HepG2 (cell line): ENCODE data around the gene SIGLEC15. TPM values are rescaled to one million over a fixed set of nuclear protein-coding genes. Genes with fewer than 3 reads are reported as not detected.
A peak's percentile ranks its signal among the peaks of the same experiment; 100 is the strongest.

ENCODE experiments used
- ATAC-seq: fragments of 200-7000 bp; cut with Tn5 transposase; 3 replicates; pipeline ENCODE4 v1.9.1; 2020; ENCODE audit warnings: mild to moderate bottlenecking, moderate library complexity
- BruUV-seq: library from RNA; stranded (reverse); fragments of 400-500 nt; replicated peaks from 2 replicates; lab custom pipeline; 2021; lab: Mats Ljungman, UMichigan
- CTCF ChIA-PET: fragments of 300-600 bp; formaldehyde crosslinking; extraction: SDS; loops from one replicate; lab custom pipeline; 2021; ENCODE audit warnings: low total read pairs, inconsistent platforms, low intra/inter-chr PET ratio; lab: Yijun Ruan, JAX
- POLR2A ChIA-PET: fragments of 350-600 bp; sonication (Branson Sonifier 250); formaldehyde crosslinking; loops from one replicate; lab custom pipeline; 2020; ENCODE audit warnings: antibody characterized with exemption, inconsistent platforms; lab: Yijun Ruan, JAX
- DNase-seq: peaks from one replicate; pipeline ENCODE4 v3.0.0-alpha.2; 2015; ENCODE audit warnings: low spot score
- FAIRE-seq: peaks from 3 replicates; lab custom pipeline; 2011; peaks lifted over from hg19 to GRCh38; lab: Jason Lieb, UNC
- H2AFZ ChIP-seq: one replicate; pipeline ENCODE4 v1.6.1; 2011; ENCODE audit warnings: low read length, inconsistent platforms
- H3K27ac ChIP-seq: fragments of 300-600 bp; 3 replicates; pipeline ENCODE4 v1.8.0; 2011; ENCODE audit warnings: mixed run types, mild to moderate bottlenecking, mixed read lengths, low read length, inconsistent platforms; ENCODE audit not compliant: insufficient read depth; ENCODE audit errors: extremely low read length
- H3K27me3 ChIP-seq, 2 experiments: fragments of 200-600 bp in 1 of 2; 2 replicates in 1 of 2; 3 replicates in 1 of 2; pipeline versions ENCODE4 v1.6.0 to v1.8.0; 2011; ENCODE audit warnings: low read length in 2 of 2, mild to moderate bottlenecking in 2 of 2, moderate library complexity in 2 of 2, inconsistent platforms in 1 of 2; ENCODE audit not compliant: insufficient read depth in 2 of 2, control insufficient read depth in 1 of 2
- H3K36me3 ChIP-seq, 2 experiments: fragments of 200-600 bp in 1 of 2; replicated peaks in 1 of 2; 2 replicates in 1 of 2; 3 replicates in 1 of 2; pipeline versions ENCODE4 v1.5.1 to v1.8.0; 2011; ENCODE audit warnings: low read length in 2 of 2, inconsistent platforms in 1 of 2; ENCODE audit not compliant: insufficient read depth in 2 of 2, control insufficient read depth in 1 of 2
- H3K4me1 ChIP-seq: 2 replicates; pipeline ENCODE4 v1.5.1; 2012; ENCODE audit warnings: low read length, inconsistent platforms; ENCODE audit not compliant: insufficient read depth
- H3K4me2 ChIP-seq: 2 replicates; pipeline ENCODE4 v1.6.0; 2011; ENCODE audit warnings: low read depth, low read length, inconsistent platforms
- H3K4me3 ChIP-seq, 3 experiments: fragments of 200-600 bp in 1 of 3; sonication (generic), shearing (Covaris generic) in 1 of 3; replicated peaks in 1 of 3; 2 replicates each; pipeline ENCODE4 v1.5.1; 2011 to 2016; ENCODE audit warnings: low read length in 3 of 3, inconsistent platforms in 2 of 3, low read depth in 2 of 3, mild to moderate bottlenecking in 2 of 3, control low read depth in 1 of 3, mixed read lengths in 1 of 3; ENCODE audit not compliant: insufficient read depth in 1 of 3
- H3K79me2 ChIP-seq: one replicate; pipeline ENCODE4 v1.6.1; 2011; ENCODE audit warnings: low read length, inconsistent platforms; ENCODE audit not compliant: insufficient read depth
- H3K9ac ChIP-seq: 2 replicates; pipeline ENCODE4 v1.6.0; 2011; ENCODE audit warnings: mild to moderate bottlenecking, low read depth, low read length, inconsistent platforms; ENCODE audit not compliant: insufficient read depth
- H3K9me3 ChIP-seq: 2 replicates; pipeline ENCODE4 v1.5.1; 2012; ENCODE audit warnings: mild to moderate bottlenecking, low read length
- H4K20me1 ChIP-seq: 2 replicates; pipeline ENCODE4 v1.6.0; 2011; ENCODE audit warnings: inconsistent platforms, mild to moderate bottlenecking, low read length, moderate library complexity; ENCODE audit not compliant: insufficient read depth
- CSRNP1 ChIP-seq: sonication (generic); formaldehyde crosslinking; IDR thresholded peaks from 2 replicates; pipeline ENCODE4 v1.8.1; 2023; ENCODE audit warnings: mild to moderate bottlenecking, missing genetic modification reagents
- CTCF ChIP-seq: sonication (generic); formaldehyde crosslinking; IDR thresholded peaks from 2 replicates; pipeline ENCODE4 v1.5.0; 2020; ENCODE audit warnings: mild to moderate bottlenecking, missing genetic modification reagents, moderate library complexity
- MAFK ChIP-seq, 2 experiments: IDR thresholded peaks in 1 of 2; conservative IDR thresholded peaks in 1 of 2; 2 replicates each; pipeline ENCODE4 v1.6.1; 2011; ENCODE audit warnings: improper control_type of control experiment in 2 of 2, low read length in 2 of 2
- SMC3 ChIP-seq: IDR thresholded peaks from 2 replicates; pipeline ENCODE4 v1.6.1; 2011; ENCODE audit warnings: low read length, improper control_type of control experiment
- ZNF274 ChIP-seq: sonication (generic); formaldehyde crosslinking; IDR thresholded peaks from 2 replicates; pipeline ENCODE4 v1.5.1; 2020; ENCODE audit warnings: mild to moderate bottlenecking, missing genetic modification reagents
- WGBS: methylation state at CpG from one replicate; pipeline ENCODE4 v1.1.6; 2017; ENCODE audit warnings: low lambda C conversion rate; 5-methylcytosine and 5-hydroxymethylcytosine counted together
- in situ Hi-C: cut with HindIII; loops from 2 replicates; pipeline ENCODE4 v1.10.0; 2017; ENCODE audit warnings: low pct_unique_long_range_greater_than_20kb; ENCODE audit not compliant: extremely low pct_ligation_motif_present
- intact Hi-C: fragments of 100-400 bp; cut with micrococcal nuclease; formaldehyde crosslinking; loops from one replicate; pipeline ENCODE4 v1.10.0; 2022; ENCODE audit not compliant: unreplicated experiment
- polyA plus RNA-seq, 8 experiments: library from polyadenylated mRNA; depleted of rRNA in 3 of 8; stranded (reverse) in 7 of 8; unstranded in 1 of 8; fragments of >200 nt; fragmentation: Illumina TruSeq in 4 of 8; extraction: Trizol in 4 of 8; gene quantifications; 2 replicates each; pipeline versions ENCODE4 v1.2.1 to v1.2.3, GENCODE V29; 2011 to 2016; ENCODE audit warnings: low read depth in 4 of 8, missing spikeins in 1 of 8, mixed read lengths in 1 of 8; ENCODE audit not compliant: insufficient read depth in 1 of 8
- total RNA-seq, 5 experiments: library from RNA; depleted of rRNA; stranded (reverse); fragments of >200 nt; fragmentation: Illumina TruSeq; extraction: Trizol; gene quantifications; 2 replicates each; pipeline ENCODE4 v1.2.3, GENCODE V29; 2016; ENCODE audit warnings: low read depth in 1 of 5

The SIGLEC15 gene
- total and polyA plus RNA-seq, 2 of the 13 experiments (the other 11 are each of a cell fraction or from before 2014, with no cell fraction given): not detected

- no peak overlapping the region for H2AFZ ChIP-seq
- in situ Hi-C loops: no loop called here
- no peaks in the 10 kb centered on the region for H4K20me1 ChIP-seq
- H3K27me3 ChIP-seq: no peaks in the 10 kb centered on the region
- no peak overlapping the region for H3K27ac ChIP-seq
- TF ChIP-seq SMC3 (peak; percentile 39; the same call in 1 of the 2 replicates), CTCF (peak; percentile 37), ZNF274 (CRISPR knock-in tag) (no peak)
- peak; percentile 91 for ATAC-seq
- H3K9me3 ChIP-seq: no peaks in the 10 kb centered on the region
- H3K4me2 ChIP-seq: no peak overlapping the region
- intact Hi-C loops: no loop called here
- CTCF ChIA-PET: interaction anchor here (0.6 to 1.1 kb wide), 2 partner anchors 158 to 185 kb away, joined by 3 read pairs; no protein-coding TSS in a partner anchor
- 74% methylated on average over 10 of the region's 10 CpGs for WGBS
- H3K4me1 ChIP-seq: no peaks in the 10 kb centered on the region
- H3K36me3 ChIP-seq: peaks cover 0 to 39% of the 10 kb centered on the region in 2 experiments; a peak in 2 of 5 replicates
- no TSS peak for BruUV-seq
- H3K79me2 ChIP-seq: no peaks in the 10 kb centered on the region
- no peak for DNase-seq
- no peak overlapping the region for H3K9ac ChIP-seq
- POLR2A ChIA-PET: no interaction called here
- peak; percentile 18 for FAIRE-seq
- no peak overlapping the region for H3K4me3 ChIP-seq
These were observed 24.5 kb downstream of the SIGLEC15 start for GRCh38 chr18:45850021-45850420.

- Histone ChIP-seq H3K9ac (no peak overlapping the region), H3K27me3 (no peaks in the 10 kb centered on the region), H3K4me1 (no peaks in the 10 kb centered on the region), H4K20me1 (no peaks in the 10 kb centered on the region), H3K4me3 (no peak overlapping the region), H3K27ac (no peak overlapping the region), H3K79me2 (no peaks in the 10 kb centered on the region), H3K36me3 (peaks cover 3 to 47% of the 10 kb centered on the region in 2 experiments; a peak in 3 of 5 replicates), H3K9me3 (no peaks in the 10 kb centered on the region), H3K4me2 (no peak overlapping the region), H2AFZ (no peak overlapping the region)
- 93% methylated on average over 8 of the region's 10 CpGs for WGBS
- no peak for DNase-seq
- no peak for FAIRE-seq
- POLR2A ChIA-PET: no interaction called here
- TF ChIP-seq MAFK (conservative IDR thresholded peaks at IDR 0.05 in 1 of 2, IDR thresholded peaks at IDR 0.05 in 1 of 2; ENCODE audit: low read length in 2 of 2): 0 out of 4 replicates have a peak, but pooled peaks of 1 of the 2 experiments have one; percentile 16
- TF ChIP-seq CSRNP1 (CRISPR knock-in tag): no peak
- CTCF ChIA-PET: no interaction called here
- ATAC-seq: no peak
- in situ Hi-C loops: no loop called here
- no TSS peak for BruUV-seq
- intact Hi-C loops: loop anchor here (1.0 kb wide), 1 partner anchor 160 kb away; no protein-coding TSS in a partner anchor
These were observed 25.9 kb downstream of the SIGLEC15 start for GRCh38 chr18:45851161-45851925.
